ENCODE measurements around the gene HIRIP3. TPM values are rescaled to one million over a fixed set of nuclear protein-coding genes. Genes with fewer than 3 reads are reported as not detected.

Gene HIRIP3
- total RNA-seq, 1 donor from 2014 or later: 1.4 TPM

DNA sequence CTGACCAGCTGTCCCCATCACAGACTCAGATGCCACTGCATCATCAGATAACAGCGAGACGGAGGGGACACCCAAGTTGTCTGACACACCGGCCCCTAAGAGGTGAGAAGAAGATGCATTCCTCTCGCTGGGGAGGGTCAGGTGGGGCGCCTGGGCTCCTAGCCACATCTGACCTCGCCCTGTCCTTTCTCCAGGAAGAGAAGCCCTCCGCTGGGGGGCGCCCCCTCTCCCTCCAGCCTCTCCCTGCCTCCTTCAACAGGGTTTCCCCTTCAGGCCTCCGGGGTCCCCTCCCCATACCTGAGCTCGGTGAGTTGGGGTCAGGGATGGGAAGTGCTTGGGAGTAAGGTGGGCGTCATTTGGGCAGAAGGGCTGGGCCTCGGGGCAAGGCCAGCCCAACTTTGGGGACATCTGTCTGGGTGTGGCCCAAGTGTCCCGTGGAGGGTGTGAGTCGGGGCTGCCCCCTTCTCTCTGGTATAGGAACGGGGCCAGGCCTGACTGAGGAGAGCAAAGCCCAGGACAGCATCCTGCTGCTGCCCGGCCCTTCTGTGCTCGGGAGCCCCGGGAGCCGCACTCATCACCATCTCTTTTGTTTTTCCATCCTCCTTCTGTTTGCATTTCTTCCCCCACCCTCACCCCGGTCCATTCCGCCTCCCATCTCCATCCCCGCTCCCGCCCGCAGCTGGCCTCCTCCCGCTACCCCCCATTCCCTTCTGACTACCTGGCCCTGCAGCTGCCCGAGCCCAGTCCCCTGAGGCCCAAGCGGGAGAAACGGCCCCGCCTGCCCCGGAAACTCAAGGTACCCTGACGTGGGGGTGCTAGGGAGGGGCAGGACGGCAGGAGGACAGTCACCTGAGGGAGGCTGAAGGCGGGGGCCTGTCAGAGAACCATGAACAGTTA, 5.6 kb upstream of the HIRIP3 start:
- no peak for DNase-seq (ENCODE audit: low spot score)

DNA sequence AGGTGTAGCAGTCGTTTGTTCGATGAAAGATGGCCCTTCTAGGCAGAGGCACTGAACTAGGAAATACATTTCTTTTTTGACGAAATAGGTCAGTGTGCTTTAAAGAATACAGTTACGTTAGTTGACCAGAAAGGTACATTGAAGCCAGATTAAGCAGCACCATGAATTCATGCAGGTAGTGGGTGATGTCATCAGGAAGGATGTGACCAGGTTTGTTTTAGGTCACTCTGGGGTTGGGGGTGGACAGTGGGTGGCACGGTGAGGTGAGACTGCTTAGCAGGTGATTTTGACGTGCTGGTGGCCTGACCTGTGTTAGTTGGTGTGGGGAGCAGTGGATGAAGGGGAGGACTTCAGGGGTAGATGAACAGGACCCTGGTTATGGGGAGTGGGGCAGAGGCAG, 4.2 kb upstream of the HIRIP3 start:
- DNase-seq (ENCODE audit: low spot score): no peak

DNA sequence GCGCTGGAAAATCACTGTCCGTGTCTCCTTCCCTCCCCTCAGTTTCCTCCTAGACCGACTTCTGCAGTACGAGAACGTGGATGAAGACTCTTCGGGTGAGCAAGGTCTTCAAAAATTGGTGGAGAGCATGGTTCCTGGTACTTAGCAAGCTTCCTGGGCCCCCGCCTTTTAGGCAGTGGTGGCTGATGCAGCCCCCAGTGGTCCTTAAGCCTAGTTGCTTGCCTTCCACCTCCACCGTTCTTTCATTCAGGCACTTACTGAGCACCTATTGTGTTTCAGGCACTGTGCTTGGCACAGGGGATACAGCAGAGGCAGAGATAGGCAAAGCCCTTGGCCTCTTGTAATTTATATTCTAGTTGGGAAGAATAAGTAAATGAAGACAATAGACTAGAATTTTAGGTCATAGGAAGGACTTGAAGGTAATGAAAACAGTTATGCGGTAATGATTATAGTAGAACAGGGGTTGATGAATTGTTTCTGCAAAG, 1.4 kb upstream of the HIRIP3 start:
- DNase-seq (ENCODE audit: low spot score): no peak

DNA sequence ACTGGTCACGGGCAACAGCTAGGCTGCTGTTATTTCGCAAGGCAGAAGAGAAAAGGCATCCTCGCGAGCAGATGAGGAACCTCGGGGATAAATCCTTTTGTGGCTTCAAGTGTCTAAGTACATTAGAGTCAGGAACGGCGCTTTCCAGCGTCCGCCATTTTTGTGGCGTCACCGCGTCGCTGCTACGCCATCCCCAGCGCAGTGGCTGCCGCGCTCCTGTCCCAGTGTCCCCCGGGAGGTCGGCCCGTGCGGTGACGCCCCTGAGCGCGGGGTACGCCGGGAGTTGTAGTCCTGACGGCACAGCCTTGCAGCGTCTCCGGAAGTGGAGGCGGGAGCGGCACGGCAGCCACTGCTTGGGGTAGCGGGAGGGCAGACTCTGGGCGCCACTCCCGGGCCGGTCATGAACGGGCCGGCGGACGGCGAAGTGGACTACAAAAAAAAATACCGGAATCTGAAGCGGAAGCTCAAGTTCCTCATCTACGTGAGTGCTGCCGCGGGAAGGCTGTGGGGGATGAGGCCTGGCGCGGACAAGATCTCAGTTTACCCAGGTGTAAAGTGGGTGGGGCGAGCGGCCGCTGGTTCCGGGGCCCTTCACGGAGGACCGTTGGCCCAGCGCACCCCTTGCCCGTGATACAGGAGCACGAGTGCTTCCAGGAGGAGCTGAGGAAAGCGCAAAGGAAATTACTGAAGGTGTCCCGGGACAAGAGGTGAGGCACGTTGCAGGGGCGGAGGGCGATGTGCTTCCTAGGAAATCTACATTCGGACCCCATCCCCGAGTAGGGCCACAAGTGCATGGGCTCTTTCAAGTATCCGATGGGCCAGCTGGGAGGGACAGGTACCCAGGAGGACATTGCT, 721 bp upstream of the HIRIP3 start, which contains the start of gene INO80E:
INO80E (plus strand) TSS at position 331 of the 855 bp plus-strand sequence; CDS start at position 401, 70 bp downstream.
- DNase-seq (ENCODE audit: low spot score): peak; percentile 98

GRCh38 chr16:29994600-29995323, 655 bp downstream of the HIRIP3 start:
- peak; percentile 33 for DNase-seq (ENCODE audit: low spot score)

- no peak for DNase-seq (ENCODE audit: low spot score)
Observed at GRCh38 chr16:29993903-29994599, 1.4 kb downstream of the HIRIP3 start.

- DNase-seq (ENCODE audit: low spot score): no peak
Observed at GRCh38 chr16:29993191-29993902, 2.1 kb downstream of the HIRIP3 start.

DNA sequence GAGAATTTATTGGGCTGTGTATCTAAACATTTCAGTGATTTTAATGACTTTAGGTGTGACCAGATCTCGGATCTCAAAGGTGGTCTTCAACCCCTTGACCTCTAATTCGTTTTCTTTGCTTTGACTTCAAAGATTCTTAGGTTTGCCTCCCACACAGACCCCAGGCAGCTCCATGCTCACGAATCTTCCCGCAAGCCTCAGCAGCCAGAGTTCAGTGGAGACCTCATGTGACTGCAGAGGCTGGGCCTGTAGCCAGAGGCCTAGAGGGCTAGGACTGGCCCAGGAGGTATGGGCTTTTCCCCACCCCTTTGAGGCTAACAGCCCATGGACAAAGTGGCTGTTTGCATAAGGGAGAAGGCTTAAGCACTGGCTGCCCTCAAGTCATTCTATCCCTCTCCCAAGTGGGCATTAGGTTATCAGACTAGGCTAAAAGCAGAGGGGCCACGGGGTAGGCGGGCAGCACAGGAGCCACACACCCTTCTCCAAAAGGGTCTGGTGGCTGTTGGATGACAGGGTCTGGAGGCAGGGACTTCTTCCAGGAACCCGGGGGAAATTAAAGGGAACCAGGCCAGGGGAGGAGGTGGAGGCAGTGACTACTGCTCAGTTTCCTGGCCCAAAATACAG, 3.0 kb downstream of the HIRIP3 start:
- no peak for DNase-seq (ENCODE audit: low spot score)

DNA sequence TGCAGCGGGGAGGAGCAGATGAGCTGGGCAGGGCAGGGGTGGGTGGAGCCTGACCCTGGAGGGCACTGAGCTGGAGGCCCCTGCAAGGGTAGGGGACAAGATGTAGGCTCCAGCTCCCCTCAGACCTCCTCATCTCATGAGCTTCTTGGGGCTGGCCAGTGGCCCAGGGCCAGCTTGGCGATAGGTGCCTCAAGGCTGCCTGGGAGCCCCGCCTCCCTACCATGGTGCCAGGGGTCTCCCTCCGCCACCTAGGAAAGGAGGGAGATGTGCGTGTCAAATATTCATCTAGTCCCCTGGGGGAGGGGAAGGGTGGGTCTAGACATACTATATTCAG, 3.9 kb downstream of the HIRIP3 start:
- DNase-seq (ENCODE audit: low spot score): no peak

DNA sequence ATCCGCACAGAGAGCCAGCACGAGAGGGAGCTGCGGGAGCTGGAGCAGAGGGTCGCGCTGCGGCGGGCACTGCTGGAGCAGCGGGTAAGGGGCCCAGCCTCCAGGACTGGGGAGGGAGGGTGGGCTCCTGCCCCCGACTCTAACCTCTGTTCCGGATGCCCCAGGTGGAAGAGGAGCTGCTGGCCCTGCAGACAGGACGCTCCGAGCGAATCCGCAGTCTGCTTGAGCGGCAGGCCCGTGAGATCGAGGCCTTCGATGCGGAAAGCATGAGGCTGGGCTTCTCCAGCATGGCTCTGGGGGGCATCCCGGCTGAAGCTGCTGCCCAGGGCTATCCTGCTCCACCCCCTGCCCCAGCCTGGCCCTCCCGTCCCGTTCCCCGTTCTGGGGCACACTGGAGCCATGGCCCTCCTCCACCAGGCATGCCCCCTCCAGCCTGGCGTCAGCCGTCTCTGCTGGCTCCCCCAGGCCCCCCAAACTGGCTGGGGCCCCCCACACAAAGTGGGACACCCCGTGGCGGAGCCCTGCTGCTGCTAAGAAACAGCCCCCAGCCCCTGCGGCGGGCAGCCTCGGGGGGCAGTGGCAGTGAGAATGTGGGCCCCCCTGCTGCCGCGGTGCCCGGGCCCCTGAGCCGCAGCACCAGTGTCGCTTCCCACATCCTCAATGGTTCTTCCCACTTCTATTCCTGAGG, 4.4 kb downstream of the HIRIP3 start:
- no peak for DNase-seq (ENCODE audit: low spot score)

DNA sequence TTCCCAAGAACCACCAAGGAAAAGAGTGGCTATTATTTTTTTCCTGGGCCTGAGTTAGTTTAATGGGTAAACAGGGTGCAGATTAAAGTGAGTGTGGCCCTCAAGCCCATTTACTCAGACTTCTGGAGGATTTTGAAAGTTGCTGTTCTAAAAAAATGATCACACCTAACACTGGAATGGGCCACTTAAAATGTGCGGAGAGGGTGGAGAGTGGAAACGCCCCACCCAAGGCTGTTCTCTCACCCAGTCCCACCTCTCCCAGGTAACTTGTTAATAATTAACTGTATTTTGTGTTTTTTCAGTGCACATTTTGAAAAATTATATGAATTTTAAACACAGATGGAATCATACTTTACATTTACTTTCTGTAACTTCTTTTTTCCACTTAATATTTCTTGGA, 5.4 kb downstream of the HIRIP3 start:
- no peak for DNase-seq (ENCODE audit: low spot score)

DNA sequence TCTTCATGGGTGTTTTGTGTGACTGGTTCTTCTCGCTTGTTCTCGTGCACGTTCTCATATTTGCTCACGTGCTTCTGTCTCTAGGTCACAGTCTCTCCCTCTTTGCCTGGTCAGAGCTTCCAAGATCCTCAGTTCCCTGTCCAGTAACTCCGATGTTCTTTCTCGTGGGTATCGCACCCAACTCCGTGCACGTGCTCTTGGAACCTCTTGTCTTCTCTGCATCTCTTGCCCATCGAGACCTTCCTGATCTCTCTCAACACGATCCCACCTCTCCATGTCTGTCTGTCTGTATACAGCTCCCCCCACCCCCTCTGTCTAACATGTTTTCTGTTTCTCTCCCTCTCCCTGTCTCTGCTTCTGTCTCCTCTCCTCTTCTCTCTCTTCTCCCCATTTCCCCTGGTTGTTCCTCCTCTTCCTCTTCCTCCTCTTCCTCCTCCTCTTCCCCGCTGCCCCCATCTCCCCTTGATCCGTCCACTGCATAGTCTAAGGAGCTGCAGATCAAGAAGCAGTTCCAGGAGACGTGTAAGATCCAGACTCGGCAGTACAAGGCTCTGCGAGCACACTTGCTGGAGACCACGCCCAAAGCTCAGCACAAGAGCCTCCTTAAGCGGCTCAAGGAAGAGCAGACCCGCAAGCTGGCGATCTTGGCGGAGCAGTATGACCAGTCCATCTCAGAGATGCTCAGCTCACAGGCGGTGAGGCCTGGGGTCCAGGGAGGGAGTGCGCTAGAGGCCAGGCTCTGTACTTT, 6.1 kb downstream of the HIRIP3 start:
- DNase-seq (ENCODE audit: low spot score): peak; percentile 33

DNA sequence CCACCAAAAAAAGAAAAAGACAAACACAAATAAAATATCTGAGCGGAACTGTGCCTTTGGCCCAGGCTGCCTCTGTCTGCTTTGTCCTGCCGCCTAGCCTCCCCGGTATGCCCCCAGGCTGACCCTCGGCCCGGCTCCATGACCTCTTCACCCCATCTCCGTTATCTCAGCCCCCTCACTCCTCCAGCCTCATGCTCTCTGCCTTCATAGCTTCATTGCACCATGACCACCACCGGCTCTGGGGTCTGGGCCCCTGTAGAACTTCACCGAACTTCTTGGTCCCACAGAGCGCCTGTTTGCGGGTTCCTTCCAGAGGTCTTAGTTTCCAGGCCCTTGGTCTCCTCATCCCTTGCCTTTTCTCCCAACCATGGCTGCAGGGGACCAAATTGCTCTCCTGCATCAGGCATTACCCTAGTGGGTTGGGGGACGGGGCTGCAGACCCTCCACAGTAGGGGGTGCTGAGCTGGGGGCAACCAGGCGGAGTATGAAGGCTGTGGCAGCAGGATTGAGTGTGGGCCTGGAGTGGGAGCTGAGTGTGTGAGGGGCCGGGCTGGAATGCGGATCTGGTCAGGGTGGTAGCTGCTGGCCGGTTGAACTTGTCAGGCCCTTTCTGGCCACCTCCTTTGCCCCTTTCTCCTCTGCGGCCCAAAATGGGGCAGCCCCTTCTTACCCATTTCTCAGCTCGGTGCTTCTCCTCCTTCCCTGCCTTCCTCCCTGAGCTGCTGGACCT, 6.9 kb downstream of the HIRIP3 start:
- DNase-seq (ENCODE audit: low spot score): no peak

DNA sequence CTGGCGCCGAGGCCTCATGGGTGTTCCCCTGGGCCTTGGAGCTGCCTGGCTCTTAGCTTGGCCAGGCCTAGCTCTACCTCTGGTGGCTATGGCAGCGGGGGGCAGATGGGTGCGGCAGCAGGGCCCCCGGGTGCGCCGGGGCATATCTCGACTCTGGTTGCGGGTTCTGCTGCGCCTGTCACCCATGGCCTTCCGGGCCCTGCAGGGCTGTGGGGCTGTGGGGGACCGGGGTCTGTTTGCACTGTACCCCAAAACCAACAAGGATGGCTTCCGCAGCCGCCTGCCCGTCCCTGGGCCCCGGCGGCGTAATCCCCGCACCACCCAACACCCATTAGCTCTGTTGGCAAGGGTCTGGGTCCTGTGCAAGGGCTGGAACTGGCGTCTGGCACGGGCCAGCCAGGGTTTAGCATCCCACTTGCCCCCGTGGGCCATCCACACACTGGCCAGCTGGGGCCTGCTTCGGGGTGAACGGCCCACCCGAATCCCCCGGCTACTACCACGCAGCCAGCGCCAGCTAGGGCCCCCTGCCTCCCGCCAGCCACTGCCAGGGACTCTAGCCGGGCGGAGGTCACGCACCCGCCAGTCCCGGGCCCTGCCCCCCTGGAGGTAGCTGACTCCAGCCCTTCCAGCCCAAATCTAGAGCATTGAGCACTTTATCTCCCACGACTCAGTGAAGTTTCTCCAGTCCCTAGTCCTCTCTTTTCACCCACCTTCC, 7.9 kb downstream of the HIRIP3 start:
- no peak for DNase-seq (ENCODE audit: low spot score)

DNA sequence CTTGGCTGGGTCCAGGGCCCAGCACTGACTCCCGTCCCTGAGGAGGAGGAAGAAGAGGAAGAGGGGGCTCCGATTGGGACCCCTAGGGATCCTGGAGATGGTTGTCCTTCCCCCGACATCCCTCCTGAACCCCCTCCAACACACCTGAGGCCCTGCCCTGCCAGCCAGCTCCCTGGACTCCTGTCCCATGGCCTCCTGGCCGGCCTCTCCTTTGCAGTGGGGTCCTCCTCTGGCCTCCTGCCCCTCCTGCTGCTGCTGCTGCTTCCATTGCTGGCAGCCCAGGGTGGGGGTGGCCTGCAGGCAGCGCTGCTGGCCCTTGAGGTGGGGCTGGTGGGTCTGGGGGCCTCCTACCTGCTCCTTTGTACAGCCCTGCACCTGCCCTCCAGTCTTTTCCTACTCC, 8.5 kb downstream of the HIRIP3 start:
- no peak for DNase-seq (ENCODE audit: low spot score)

DNA sequence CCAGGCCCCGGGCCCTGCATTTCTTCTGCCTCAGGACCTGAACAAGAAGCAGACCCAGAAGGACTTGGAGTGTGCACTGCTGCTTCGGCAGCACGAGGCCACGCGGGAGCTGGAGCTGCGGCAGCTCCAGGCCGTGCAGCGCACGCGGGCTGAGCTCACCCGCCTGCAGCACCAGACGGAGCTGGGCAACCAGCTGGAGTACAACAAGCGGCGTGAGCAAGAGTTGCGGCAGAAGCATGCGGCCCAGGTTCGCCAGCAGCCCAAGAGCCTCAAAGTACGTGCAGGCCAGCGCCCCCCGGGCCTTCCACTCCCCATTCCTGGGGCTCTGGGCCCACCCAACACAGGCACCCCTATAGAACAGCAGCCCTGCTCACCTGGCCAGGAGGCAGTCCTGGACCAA, 9.2 kb downstream of the HIRIP3 start:
- no peak for DNase-seq (ENCODE audit: low spot score)

DNA sequence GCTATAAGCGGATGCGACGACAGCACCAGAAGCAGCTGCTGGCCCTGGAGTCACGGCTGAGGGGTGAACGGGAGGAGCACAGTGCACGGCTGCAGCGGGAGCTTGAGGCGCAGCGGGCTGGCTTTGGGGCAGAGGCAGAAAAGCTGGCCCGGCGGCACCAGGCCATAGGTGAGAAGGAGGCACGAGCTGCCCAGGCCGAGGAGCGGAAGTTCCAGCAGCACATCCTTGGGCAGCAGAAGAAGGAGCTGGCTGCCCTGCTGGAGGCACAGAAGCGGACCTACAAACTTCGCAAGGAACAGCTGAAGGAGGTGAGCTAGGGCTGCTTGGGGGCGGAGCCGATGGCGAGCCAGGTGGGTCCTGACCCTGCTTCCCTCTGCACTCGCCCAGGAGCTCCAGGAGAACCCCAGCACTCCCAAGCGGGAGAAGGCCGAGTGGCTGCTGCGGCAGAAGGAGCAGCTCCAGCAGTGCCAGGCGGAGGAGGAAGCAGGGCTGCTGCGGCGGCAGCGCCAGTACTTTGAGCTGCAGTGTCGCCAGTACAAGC, 10.1 kb downstream of the HIRIP3 start:
- DNase-seq (ENCODE audit: low spot score): no peak

All from umbilical cord (tissue), 2 donors.